NCI-H2227 (cell line): ENCODE data around the gene C14orf132.
A peak's percentile ranks its signal among the peaks of the same experiment; 100 is the strongest.

ENCODE experiments used
- DNase-seq: peaks from one replicate; lab custom pipeline; 2025; ENCODE audit not compliant: unreplicated experiment; lab: John Stamatoyannopoulos, UW

The C14orf132 gene

GRCh38 chr14:96096639-96097610 is 57.8 kb downstream of the C14orf132 start:
- DNase-seq = no peak

DNA sequence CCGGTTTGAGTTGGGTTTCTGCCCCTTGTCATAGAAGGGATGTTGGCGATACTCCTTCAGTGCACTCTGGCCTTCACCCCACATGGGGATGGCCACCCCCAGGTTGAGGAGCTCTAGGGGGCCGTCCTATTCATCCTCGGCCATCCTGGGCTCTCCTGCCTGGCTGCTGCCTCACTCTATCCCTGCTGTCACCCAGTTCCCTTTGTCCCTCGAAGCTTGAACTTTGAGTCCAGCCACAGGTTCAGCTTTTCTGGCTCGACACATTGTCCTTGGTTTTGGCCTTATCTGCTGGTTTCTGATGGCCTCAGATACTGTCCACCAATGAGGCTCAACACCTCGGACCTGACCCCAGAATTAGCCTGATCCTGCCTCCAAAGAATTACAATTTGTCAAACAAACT is 58.6 kb downstream of the C14orf132 start:
- no peak for DNase-seq

GRCh38 chr14:96098309-96098998 is 59.3 kb downstream of the C14orf132 start:
- DNase-seq = peak; percentile 63

DNA sequence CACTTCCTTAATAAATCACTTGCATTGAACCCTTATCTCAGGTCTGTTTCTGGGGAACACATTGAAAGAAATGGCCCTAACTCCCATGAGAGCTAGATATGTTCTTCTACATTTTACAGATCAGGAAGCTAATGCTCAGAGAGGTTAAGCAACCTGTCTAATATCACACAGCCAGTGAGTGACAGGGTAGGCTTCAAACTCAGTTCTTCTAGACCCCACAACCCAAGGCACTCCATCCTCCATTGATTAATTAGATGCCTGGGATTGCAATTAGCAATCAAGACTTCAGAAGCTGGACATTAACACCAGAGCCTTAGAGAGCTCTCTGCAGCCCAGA is 59.8 kb downstream of the C14orf132 start:
- DNase-seq = no peak

- peak; percentile 76 for DNase-seq
Measured at GRCh38 chr14:96100161-96101064, 61.3 kb downstream of the C14orf132 start.

DNA sequence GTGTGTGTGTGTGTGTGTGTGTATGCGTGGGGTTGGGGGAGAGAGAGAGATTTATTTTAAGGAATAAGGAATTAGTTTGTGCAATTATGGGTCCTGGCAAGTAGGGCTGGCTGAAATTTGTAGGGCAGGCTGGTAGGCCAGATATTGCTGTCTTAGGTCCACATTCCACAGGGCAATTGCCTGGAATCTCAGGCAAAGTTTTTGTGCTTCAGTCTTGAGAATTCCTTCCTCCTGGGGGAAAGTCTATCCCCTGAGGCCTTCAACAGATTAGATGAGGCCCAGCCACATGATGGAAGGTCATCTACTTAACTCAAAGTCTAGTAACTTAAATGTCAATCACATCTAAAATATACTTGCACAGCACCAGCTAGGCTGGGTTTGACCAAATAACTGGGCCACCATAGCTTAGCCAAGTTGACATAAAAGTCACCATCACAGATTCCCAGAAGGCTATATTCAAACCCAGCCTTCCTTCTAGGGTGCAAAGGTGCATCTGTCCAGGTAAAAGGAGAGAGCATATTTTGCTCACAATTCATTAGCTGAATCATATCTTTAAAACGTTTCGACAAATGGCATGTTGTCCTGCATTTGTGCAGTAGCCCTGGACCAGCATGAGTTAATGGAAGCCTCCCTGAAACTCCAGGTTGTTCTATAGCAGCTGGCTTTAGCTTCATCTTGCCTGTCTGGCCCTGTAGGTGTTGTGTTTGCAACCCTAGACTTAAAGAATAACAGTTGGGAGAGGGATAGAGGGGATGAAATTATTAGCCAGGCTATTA is 63.1 kb downstream of the C14orf132 start:
- DNase-seq = no peak

- DNase-seq = no peak
Measured at GRCh38 chr14:96103075-96103474, 63.9 kb downstream of the C14orf132 start.

- DNase-seq = no peak
Measured at GRCh38 chr14:96103560-96104460, 64.6 kb downstream of the C14orf132 start.

DNA sequence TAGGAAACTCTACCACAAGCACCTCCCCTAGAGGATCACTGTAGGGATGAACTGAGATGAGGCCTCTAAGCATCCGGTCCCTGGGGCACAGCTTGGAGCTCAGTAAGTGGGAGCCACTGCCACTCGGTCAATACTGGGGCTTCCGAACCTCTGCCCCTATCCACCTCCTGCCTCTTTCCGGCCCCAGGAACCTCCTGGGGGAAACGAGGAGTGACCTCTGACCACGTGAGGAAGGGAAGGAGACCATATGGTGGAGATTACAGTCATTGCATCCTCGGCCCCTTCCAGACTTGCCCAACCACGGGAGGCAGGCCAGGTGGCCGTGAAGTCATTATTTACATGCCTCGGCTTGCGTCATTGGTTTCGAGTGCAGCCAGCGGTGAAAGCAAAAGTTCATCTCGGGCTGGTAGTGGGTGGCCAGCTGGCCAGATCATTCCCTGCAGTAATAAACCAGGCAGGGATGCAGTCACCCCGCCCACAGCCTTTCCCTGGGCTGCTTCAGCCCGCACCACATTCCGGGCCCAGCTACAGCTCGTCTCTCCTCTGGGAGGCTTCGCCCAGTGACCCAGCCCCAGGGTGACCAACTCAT is 65.4 kb downstream of the C14orf132 start:
- no peak for DNase-seq

- DNase-seq = no peak
Measured at GRCh38 chr14:96105089-96105925, 66.1 kb downstream of the C14orf132 start.

GRCh38 chr14:96105926-96106441 is 66.8 kb downstream of the C14orf132 start:
- no peak for DNase-seq

DNA sequence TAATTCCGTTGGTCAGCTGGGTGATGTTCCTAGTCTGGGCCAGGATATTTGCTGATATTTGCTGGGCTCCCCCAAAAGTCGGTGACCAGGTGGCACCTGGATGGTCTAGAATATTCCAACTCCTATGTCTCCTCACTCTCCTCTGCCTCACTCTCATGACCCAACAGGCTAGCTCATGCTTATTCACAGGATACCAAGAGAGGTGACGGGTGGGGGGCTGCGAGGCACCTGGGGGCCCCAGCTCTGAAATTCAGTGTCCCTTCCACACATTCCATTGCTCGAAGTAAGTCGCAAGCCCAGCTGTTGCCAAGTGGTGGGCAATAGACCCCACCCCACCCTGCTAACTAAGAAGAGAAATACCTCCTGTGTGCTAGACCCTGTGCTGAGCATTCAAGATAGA is 67.7 kb downstream of the C14orf132 start:
- no peak for DNase-seq

GRCh38 chr14:96108061-96108795 is 69.1 kb downstream of the C14orf132 start:
- DNase-seq = no peak

- DNase-seq = no peak
Measured at GRCh38 chr14:96108911-96109310, 69.7 kb downstream of the C14orf132 start.

- DNase-seq = no peak
Measured at GRCh38 chr14:96109596-96110355, 70.6 kb downstream of the C14orf132 start.

DNA sequence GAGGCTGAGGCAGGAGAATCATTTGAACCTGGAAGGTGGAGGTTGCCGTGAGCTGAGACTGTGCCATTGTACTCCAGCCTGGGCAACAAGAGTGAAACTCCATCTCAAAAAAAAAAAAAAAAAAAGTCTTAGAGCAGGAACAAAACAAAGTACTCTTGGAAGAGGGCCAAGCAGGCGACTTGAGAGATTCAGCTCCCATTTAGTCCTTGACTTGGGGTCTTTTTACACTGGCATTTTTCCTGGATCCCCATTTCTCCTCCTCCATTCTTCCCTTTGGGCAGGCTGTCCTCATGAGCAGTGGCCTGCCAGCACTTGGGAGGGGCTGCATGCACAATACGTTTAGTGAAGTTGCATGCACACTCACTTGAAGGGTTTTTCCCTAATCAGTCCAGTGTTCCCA is 72.9 kb downstream of the C14orf132 start:
- DNase-seq = no peak

DNA sequence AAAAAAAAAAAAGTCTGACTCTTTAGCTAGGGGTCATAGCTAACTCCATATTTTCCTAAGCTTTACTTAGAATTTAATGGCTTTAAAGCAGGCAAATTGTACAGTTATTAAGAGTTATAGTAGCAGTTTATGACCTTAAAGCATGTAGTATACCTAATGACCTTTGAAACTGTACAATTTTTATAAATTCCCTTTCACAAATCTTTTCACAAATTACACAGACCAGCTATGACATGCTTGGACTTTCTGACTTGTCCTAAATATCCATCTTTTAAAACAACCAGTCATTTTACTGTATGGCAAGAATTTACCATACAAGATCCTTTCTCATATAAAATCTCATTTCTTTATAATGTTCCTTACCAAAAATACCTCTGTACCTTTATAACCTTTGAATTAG is 74.8 kb downstream of the C14orf132 start:
- no peak for DNase-seq
